Measurements from ENCODE around the gene GARNL3. TPM values are rescaled to one million over a fixed set of nuclear protein-coding genes. Genes with fewer than 3 reads are reported as not detected.

The GARNL3 gene
- total and polyA plus RNA-seq, 2 of the 13 experiments (the other 11 are each of a cell fraction or from before 2014, with no cell fraction given): 3.9 to 11.0 TPM

DNA sequence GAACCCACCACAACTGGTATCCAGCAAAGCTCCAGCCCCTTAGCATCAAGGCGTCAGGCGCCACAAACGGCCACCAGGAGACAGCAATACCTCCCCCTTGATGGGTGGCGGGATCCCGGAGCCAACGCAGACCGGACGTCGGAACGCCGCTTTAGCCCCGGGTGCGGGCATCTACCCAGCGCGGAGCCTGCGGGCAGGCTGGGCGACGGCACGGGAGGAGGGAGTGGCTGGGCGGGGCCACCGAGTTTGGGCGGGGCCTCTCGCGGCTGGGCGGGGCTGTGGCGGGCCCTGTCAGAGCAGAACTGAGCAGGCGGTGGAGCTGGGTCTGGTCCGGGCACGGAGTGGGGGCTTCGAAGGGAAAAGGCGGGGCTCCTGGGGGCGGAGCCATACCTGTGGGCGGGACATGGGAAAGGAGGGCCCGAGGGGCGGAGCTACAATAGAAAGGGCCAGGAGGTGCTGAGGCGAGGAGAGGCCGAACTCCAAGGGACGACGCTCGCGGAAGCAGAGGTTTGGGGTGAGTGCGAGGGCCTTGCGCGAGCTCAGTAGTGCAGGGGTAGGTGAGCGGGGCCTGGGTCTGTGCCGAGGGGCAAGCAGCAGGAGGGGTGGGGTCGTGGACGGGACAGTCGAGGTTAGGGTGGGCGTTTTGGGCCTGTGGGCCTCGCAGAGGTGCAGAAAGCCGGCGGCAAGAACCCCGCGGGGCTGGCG lies 40.2 kb upstream of the GARNL3 start (continued):
- TF ChIP-seq CEBPZ (IDR thresholded peaks at IDR 0.05; ENCODE audit: low read length) (no peak), PREB (CRISPR knock-in tag; IDR thresholded peaks at IDR 0.05) (no peak), ZFP41 (CRISPR knock-in tag; IDR thresholded peaks at IDR 0.05; ENCODE audit: borderline replicate concordance) (0 out of 2 replicates have a peak, but pooled peaks have one; percentile 58), ZNF790 (CRISPR knock-in tag; IDR thresholded peaks at IDR 0.05; ENCODE audit: borderline replicate concordance) (no peak), ZFP90 (CRISPR knock-in tag; IDR thresholded peaks at IDR 0.05; ENCODE audit: borderline replicate concordance) (no peak; the same call in 1 of the 2 replicates), XRCC5 (optimal IDR thresholded peaks at IDR 0.05; ENCODE audit: low read length) (no peak), PRPF4 (IDR thresholded peaks at IDR 0.05; ENCODE audit: low read depth, low read length, poor library complexity, severe bottlenecking) (no peak), ZNF674 (CRISPR knock-in tag; IDR thresholded peaks at IDR 0.05; ENCODE audit: low read depth) (no peak), ZNF496 (CRISPR knock-in tag; IDR thresholded peaks at IDR 0.05; ENCODE audit: insufficient replicate concordance) (no peak), ZNF432 (CRISPR knock-in tag; IDR thresholded peaks at IDR 0.05; ENCODE audit: borderline replicate concordance) (no peak), RARA (CRISPR knock-in tag; IDR thresholded peaks at IDR 0.05) (no peak), ZMAT3 (CRISPR knock-in tag; conservative IDR thresholded peaks at IDR 0.05) (0 out of 2 replicates have a peak, but pooled peaks have one; percentile 53), IRF2 (CRISPR knock-in tag; IDR thresholded peaks at IDR 0.05) (no peak), RAD21 (CRISPR knock-in tag; IDR thresholded peaks at IDR 0.05) (no peak)
- TF ChIP-seq, protein P1, sequence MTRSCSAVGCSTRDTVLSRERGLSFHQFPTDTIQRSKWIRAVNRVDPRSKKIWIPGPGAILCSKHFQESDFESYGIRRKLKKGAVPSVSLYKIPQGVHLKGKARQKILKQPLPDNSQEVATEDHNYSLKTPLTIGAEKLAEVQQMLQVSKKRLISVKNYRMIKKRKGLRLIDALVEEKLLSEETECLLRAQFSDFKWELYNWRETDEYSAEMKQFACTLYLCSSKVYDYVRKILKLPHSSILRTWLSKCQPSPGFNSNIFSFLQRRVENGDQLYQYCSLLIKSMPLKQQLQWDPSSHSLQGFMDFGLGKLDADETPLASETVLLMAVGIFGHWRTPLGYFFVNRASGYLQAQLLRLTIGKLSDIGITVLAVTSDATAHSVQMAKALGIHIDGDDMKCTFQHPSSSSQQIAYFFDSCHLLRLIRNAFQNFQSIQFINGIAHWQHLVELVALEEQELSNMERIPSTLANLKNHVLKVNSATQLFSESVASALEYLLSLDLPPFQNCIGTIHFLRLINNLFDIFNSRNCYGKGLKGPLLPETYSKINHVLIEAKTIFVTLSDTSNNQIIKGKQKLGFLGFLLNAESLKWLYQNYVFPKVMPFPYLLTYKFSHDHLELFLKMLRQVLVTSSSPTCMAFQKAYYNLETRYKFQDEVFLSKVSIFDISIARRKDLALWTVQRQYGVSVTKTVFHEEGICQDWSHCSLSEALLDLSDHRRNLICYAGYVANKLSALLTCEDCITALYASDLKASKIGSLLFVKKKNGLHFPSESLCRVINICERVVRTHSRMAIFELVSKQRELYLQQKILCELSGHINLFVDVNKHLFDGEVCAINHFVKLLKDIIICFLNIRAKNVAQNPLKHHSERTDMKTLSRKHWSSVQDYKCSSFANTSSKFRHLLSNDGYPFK (CRISPR knock-in tag; IDR thresholded peaks at IDR 0.05; ENCODE audit: borderline replicate concordance): peak; percentile 52; the same call in 1 of the 2 replicates
- TF ChIP-seq, protein P2, sequence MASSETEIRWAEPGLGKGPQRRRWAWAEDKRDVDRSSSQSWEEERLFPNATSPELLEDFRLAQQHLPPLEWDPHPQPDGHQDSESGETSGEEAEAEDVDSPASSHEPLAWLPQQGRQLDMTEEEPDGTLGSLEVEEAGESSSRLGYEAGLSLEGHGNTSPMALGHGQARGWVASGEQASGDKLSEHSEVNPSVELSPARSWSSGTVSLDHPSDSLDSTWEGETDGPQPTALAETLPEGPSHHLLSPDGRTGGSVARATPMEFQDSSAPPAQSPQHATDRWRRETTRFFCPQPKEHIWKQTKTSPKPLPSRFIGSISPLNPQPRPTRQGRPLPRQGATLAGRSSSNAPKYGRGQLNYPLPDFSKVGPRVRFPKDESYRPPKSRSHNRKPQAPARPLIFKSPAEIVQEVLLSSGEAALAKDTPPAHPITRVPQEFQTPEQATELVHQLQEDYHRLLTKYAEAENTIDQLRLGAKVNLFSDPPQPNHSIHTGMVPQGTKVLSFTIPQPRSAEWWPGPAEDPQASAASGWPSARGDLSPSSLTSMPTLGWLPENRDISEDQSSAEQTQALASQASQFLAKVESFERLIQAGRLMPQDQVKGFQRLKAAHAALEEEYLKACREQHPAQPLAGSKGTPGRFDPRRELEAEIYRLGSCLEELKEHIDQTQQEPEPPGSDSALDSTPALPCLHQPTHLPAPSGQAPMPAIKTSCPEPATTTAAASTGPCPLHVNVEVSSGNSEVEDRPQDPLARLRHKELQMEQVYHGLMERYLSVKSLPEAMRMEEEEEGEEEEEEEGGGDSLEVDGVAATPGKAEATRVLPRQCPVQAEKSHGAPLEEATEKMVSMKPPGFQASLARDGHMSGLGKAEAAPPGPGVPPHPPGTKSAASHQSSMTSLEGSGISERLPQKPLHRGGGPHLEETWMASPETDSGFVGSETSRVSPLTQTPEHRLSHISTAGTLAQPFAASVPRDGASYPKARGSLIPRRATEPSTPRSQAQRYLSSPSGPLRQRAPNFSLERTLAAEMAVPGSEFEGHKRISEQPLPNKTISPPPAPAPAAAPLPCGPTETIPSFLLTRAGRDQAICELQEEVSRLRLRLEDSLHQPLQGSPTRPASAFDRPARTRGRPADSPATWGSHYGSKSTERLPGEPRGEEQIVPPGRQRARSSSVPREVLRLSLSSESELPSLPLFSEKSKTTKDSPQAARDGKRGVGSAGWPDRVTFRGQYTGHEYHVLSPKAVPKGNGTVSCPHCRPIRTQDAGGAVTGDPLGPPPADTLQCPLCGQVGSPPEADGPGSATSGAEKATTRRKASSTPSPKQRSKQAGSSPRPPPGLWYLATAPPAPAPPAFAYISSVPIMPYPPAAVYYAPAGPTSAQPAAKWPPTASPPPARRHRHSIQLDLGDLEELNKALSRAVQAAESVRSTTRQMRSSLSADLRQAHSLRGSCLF (CRISPR knock-in tag; IDR thresholded peaks at IDR 0.05; ENCODE audit: borderline replicate concordance): no peak
